G401.6 (cell line): ENCODE data around the gene TMEM119.
"Not testable (repeated sequence)": the region's sequence is repeated elsewhere in the genome, so short reads cannot be mapped to it uniquely, and the experiment has no call there.

Source experiments
- FAIRE-seq: peaks from 2 replicates; lab custom pipeline; 2012; peaks lifted over from hg19 to GRCh38; lab: Jason Lieb, UNC

The TMEM119 gene

GRCh38 chr12:108582978-108583770 lies 14.7 kb downstream of the TMEM119 start:
- FAIRE-seq, result no peak

DNA sequence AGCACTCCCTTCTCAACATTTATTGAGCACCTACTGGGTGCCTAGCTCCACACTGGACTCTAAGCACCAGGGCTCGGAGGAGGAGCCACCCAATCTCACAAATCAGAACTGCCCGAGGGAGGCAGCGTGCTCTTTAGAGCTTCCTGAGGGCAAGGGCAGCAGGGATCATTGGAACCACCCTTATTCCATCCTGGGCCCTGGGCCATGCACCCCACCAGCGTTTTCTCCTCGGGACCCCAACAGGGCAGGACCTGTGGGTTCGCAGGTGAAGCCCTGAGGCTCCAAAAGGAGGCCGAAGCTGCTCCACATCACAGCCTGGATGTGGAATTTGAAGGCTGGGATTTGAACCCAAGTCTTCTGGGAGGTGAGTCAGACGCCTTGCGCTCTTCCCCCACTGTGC lies 15.4 kb downstream of the TMEM119 start:
- no peak for FAIRE-seq

GRCh38 chr12:108581311-108582227 lies 16.3 kb downstream of the TMEM119 start:
- FAIRE-seq, result no peak

GRCh38 chr12:108580531-108580930 lies 17.4 kb downstream of the TMEM119 start:
- no peak for FAIRE-seq

DNA sequence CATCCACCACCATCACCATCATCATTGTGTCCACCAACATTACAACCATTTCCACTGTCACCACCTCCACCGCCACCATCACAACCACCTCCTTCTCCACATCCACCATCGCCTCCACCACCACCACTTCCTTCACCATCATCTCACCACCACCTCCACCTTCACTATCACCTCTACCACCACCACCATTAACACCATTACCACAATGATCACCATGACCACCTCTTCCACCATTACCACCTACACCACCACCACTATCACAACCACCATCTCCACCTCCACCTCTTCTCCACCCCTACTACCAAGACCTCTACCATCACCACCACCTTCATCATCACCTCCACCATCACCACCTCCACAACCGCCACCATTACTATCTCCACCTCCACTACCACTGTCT lies 19.1 kb downstream of the TMEM119 start:
- FAIRE-seq, result no peak

DNA sequence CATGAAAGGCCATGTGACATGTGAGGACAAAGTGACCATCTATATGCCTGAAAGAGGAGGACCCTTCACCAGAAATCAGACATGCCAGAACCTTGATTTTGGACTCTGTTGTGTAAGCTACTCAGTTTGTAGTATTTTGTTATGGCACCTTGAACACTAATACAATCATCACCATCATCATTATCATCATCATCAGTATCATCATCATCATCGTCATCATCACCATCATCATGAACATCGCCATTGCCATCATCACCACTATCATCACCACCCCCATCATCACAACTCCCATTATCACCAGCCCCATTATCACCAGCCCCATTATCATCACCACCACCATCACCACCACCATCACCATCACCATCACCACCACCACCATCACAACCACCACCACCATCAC lies 19.6 kb downstream of the TMEM119 start:
- FAIRE-seq, result no peak

- FAIRE-seq, result no peak
Measured at GRCh38 chr12:108577458-108577857, 20.4 kb downstream of the TMEM119 start.

GRCh38 chr12:108576660-108577234 lies 21.1 kb downstream of the TMEM119 start:
- no peak for FAIRE-seq

DNA sequence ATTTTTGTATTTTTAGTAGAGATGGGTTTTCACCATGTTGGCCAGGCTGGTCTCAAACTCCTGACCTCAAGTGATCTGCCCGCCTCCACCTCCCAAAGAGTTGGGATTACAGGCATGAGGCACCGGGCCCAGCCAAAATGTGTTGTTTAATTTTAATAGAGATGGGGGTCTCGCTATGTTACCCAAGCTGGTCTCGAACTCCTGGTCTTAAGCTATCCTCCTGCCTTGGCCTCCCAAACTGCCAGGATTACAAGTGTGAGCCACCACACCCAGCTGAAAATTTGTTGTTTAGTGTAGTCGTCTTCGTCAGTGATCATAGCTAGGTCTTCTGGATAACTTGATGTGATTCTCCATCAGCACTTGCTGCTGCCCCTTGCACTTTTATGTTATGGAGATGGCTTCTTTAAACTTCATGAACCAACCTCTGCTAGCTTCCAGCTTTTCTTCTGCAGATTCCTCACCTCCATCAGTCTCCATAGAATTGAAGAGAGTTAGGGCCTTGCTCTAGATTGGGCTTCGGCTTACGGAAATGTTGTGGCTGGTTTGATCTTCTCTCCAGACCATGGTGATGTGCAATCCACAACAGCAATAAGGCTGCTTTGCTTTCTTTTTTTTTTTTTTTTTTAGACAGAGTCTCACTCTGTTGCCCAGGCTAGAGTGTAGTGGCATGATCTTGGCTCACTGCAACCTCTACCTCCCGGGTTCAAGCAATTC lies 22.5 kb downstream of the TMEM119 start:
- FAIRE-seq, result no peak

DNA sequence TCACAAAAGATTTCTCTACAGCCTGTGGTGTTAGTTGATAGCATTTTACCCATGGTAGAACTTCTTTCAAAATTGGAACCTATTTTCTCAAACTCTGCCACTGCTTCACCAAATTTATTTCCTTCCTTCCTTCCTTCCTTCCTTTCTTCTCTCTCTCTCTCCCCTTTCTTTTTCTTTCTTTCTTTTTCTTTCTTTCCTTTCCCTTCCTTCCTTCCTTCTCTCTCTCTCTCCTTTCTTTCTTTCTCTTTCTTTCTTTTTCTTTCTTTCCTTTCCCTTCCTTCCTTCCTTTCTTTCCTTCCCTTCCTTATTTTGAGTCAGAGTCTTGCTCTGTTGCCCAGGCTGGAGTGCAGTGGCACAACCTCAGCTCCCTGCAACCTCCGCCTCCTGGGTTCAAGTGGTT lies 23.6 kb downstream of the TMEM119 start:
- FAIRE-seq, result not testable (repeated sequence)

DNA sequence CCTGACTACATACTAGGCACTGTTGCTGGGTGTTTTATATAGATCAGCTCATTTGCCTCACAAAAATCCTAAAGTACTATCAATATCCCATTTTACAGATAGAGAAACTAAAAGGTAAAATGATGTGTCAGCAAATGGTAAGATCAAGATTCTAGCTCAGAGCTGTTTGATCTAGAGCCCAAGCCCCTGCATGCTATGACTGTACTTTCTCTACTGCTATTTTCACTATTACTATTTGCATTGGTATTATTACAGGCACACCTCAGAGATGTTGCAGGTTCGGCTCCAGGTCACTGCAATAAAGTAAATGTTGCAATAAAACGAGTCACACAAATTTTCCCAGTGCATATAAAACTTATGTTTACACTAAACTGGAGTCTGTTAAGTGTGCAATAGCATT lies 24.6 kb downstream of the TMEM119 start:
- no peak for FAIRE-seq

DNA sequence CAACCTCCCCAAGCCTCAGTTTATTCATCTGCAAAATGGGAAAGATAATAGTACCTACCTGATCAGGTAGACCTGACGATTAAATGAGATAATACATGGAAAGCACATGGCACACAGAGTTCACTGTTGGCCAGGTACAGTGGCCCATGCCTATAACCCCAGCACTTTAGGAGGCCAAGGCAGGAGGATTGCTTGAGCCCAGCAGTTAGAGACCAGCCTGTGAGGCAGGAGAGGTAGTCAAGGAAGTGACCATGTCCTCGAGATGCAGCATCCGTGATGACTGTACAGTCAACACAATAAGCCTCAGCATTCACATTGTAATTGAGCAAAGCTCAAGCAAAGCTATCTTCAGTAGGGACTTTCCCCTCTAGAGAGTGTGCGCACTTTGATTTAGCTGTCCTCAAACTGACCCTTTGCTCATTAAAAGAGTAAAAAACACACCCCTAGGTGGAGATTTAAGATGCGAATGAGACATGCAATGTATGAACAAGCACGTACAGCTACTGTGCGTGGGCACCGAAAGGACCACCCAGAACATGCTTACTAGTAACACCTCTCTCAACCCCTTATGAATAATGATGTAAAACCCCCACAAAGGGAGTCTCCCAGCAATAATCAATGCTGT lies 25.6 kb downstream of the TMEM119 start:
- no peak for FAIRE-seq

GRCh38 chr12:108571609-108572165 lies 26.2 kb downstream of the TMEM119 start:
- no peak for FAIRE-seq

- FAIRE-seq, result peak; percentile 72
Measured at GRCh38 chr12:108570743-108571608, 26.9 kb downstream of the TMEM119 start.

GRCh38 chr12:108568338-108569154 lies 29.3 kb downstream of the TMEM119 start:
- FAIRE-seq, result no peak

DNA sequence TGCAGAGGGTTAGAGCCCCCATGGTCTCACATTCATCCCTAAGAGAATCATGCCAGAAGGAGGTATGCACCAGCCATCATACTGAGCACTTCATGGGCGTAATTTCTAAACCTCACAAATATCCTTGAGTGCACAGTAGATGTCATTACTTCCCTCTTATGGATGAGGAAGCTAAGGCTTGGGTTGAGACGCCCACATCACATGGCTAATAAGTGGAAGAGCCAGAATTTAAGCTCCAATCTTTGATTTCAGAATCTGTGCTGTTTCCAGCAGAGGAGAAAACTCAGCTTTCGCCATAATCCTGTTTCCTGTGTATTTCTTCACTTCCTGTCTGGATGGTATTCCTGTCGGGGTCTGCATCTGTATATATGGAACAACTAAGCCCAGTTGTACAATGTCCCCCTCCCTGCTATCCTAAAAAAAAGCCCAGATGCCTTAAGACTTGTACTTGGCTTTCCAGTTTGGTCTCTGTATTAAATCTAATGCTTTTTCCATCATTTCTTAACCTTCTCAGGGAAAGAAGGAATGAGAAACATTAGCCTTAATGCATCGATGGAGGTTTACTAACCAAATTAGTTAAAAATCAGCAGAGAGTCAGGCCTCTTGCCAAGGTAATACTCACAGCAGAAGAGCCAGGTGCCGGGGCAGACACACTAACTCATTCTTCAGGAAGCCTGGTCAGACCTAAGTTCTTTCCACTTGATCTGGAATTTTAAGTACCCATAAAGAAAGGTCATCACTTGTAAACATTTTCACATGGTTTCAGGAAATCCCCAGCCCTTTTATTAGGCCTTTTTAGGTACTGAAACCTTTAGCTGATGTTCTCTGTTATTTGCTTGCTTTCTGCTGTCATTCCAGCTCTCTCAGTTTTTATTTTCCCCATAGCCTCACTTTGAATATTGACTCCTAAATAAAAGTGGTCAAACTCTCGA lies 30.2 kb downstream of the TMEM119 start:
- FAIRE-seq, result no peak

DNA sequence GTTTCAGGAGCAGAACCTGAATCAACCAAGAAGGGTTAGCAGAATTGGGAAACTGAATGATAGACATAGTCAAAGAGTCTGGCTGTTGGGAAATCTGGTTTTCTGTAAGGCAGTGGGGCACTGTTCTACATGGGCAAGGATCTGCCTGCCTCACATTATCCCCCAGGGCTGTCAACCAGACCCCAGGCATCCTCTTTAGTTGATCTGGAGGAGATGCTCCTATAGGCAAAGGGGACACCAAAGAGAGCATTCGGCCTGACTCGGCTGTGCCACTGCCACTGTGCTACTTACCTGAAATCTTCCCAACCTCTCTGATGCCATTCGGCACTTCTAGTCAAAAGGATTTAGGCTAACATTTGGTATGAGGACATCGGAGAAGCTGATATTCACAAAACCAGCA lies 31.4 kb downstream of the TMEM119 start:
- no peak for FAIRE-seq

- FAIRE-seq, result no peak
Measured at GRCh38 chr12:108565976-108566375, 31.9 kb downstream of the TMEM119 start.

- no peak for FAIRE-seq
Measured at GRCh38 chr12:108565146-108565545, 32.7 kb downstream of the TMEM119 start.
